NCI-H2196 (cell line): ENCODE measurements around the gene METTL17.
"Not testable (repeated sequence)": the region's sequence is repeated elsewhere in the genome, so short reads cannot be mapped to it uniquely, and the experiment has no call there.

Experiments
- DNase-seq: peaks from one replicate; lab custom pipeline; 2025; ENCODE audit not compliant: unreplicated experiment; lab: John Stamatoyannopoulos, UW

Gene METTL17

GRCh38 chr14:20989471-20989786, 351 bp upstream of the METTL17 start:
- DNase-seq, result no peak

GRCh38 chr14:20996521-20996920, 6.7 kb downstream of the METTL17 start:
- no peak for DNase-seq

- DNase-seq, result no peak
Observed at GRCh38 chr14:20997115-20997514, 7.3 kb downstream of the METTL17 start.

GRCh38 chr14:20997564-20997963, 7.8 kb downstream of the METTL17 start:
- no peak for DNase-seq

- DNase-seq, result no peak
Observed at GRCh38 chr14:20998139-20998538, 8.4 kb downstream of the METTL17 start.

- peak; percentile 31 for DNase-seq
Observed at GRCh38 chr14:20998674-20999366, 9.0 kb downstream of the METTL17 start, which contains the start of gene SLC39A2. Gene SLC39A2, plus strand, starts transcription at chr14:20999293. Its CDS starts 154 bp downstream, at chr14:20999447.

- no peak for DNase-seq
Observed at GRCh38 chr14:20999591-20999990, 9.8 kb downstream of the METTL17 start.

GRCh38 chr14:21001218-21001617, 11.4 kb downstream of the METTL17 start:
- DNase-seq, result no peak

- no peak for DNase-seq
Observed at GRCh38 chr14:21003788-21004346, 14.1 kb downstream of the METTL17 start.

- DNase-seq, result not testable (repeated sequence)
Observed at GRCh38 chr14:21009721-21010120, 19.9 kb downstream of the METTL17 start.

- no peak for DNase-seq
Observed at GRCh38 chr14:21011136-21011535, 21.4 kb downstream of the METTL17 start.

- peak; percentile 88 for DNase-seq
Observed at GRCh38 chr14:21014761-21015190, 25.0 kb downstream of the METTL17 start.

GRCh38 chr14:21015312-21015711, 25.5 kb downstream of the METTL17 start:
- DNase-seq, result no peak

GRCh38 chr14:21016413-21017190, 26.8 kb downstream of the METTL17 start:
- DNase-seq, result no peak

- DNase-seq, result no peak
Observed at GRCh38 chr14:21017528-21018245, 27.9 kb downstream of the METTL17 start.

- no peak for DNase-seq
Observed at GRCh38 chr14:21018286-21018685, 28.5 kb downstream of the METTL17 start.

- DNase-seq, result no peak
Observed at GRCh38 chr14:21018781-21019180, 29.0 kb downstream of the METTL17 start.

- no peak for DNase-seq
Observed at GRCh38 chr14:21019366-21019765, 29.6 kb downstream of the METTL17 start.

GRCh38 chr14:21020977-21021545, 31.3 kb downstream of the METTL17 start:
- DNase-seq, result no peak

GRCh38 chr14:21022686-21023085, 32.9 kb downstream of the METTL17 start:
- DNase-seq, result no peak

GRCh38 chr14:21023174-21023573, 33.4 kb downstream of the METTL17 start:
- no peak for DNase-seq
